T-helper 9 cell (primary cell): ENCODE data around the gene AHSA1.

Source experiments
- DNase-seq: peaks from one replicate; pipeline ENCODE4 v3.0.0-alpha.2; 2020

AHSA1 gene

DNA sequence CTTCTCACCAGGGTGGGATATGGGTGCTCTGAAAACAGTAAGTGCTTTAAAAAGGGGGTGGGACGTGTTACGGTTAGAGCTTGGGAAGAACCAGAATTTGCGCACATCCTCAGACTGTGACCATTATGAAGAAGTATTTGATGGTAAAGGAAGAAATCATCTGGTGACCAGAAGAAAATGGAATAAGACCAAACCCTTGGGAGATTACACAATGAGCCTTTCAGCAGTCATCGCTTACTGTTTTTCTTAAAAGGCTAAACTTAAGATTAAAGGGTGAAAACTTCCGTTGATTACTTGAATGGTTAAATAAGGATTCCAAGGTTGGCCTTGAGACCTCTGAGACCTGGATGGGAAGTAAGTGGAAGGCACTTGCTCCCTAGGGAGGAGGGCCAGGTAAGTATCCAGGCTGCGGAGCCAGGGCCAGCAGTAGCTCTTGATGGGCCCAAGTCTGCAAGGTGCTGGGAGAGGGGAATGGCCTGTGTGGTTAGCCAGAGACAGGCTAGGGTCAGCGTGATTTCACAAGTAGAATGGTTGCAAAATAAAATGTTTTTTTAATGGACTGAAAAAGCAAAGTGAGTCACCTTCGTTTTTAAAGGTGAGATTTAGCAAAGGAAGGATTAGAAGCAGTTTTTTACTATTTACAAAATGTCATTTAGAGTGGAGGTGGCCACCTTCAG is 53.7 kb downstream of the AHSA1 start:
- DNase-seq, result no peak

DNA sequence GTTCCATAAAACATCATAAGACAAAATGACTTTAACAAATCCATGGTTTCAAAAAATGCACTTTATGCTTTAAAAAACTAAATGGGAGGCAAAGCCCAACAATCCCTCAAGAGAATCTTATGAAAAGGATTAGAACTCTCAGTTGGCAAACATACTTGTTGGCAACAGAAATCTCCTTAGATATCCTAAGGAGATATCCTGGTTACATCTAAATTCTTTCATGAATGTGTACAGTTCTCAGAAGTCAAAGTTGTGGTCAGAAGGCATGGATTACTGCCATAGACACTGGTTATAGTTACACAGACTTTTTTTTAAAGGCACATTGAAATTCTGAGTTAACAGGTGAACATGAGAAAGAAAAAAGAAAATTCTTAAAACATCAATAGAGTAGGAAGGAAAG is 58.2 kb downstream of the AHSA1 start:
- no peak for DNase-seq
